ENCODE results near the gene TSPAN16.

TSPAN16 gene, protein sequence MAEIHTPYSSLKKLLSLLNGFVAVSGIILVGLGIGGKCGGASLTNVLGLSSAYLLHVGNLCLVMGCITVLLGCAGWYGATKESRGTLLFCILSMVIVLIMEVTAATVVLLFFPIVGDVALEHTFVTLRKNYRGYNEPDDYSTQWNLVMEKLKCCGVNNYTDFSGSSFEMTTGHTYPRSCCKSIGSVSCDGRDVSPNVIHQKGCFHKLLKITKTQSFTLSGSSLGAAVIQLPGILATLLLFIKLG

GRCh38 chr19:11295665-11296245 is at the start of gene TSPAN16:
TSS of gene TSPAN16 (plus strand) at chr19:11296160. CDS start at chr19:11296298, 138 bp downstream.
- DNase-seq (ENCODE audit: low read depth): no peak

DNA sequence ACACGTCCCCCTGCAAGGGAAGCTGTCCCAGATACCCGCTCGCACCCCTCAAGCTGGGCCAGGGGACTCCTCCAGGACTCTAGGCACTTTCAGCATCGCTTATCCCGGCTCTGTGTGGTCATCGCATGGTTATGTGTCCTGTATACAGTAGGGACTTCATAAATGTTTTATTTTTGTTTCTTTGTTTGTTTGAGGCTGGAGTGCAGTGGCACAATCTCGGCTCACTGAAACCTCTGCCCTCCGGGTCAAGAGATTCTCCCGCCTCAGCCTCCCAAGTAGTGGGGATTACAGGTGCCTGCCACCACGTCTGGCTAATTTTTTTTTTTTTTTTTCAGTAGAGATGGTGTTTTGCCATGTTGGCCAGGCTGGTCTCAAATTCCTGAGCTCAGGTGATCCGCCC is 49.0 kb upstream of the TSPAN16 start:
- DNase-seq (ENCODE audit: low read depth): no peak

- no peak for DNase-seq (ENCODE audit: low read depth)
These were observed 48.6 kb upstream of the TSPAN16 start for GRCh38 chr19:11247391-11247790.

GRCh38 chr19:11247934-11248333 is 48.0 kb upstream of the TSPAN16 start:
- no peak for DNase-seq (ENCODE audit: low read depth)

DNA sequence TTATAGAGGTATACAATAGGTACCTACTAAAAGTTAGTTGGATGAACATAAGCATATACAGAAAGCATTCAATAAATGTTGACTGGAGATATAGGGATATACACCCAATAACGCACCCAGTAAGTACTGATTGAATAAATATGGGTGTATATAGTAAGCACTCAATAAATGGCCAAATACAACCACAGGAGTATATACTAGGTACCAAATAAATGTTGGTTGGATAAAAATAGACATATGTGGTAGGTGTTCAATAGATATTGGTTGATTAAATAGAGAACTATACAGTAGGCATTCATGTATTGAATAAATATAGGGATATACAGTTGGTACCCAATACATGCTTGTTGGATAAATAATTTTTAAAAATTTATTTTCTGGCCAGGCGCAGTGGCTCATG is 47.1 kb upstream of the TSPAN16 start:
- no peak for DNase-seq (ENCODE audit: low read depth)

DNA sequence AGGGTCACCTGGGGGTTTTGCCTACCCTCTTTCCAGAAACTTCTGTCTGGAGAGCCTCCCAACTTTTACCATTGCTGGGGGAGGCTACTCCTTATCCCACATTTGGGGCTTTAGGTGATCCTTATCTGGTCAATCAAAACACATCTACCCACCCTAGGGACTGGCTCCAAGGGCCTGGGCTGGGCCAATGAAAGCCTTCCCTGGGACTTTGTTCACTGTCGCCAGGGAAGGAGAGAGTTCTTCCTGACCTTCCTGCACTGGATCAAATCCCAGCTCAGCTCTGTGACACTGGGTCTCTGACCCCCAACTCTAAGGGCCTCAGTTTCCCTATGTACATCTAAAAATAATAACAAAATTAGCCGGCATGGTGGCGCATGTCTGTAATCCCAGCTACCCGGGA is 44.7 kb upstream of the TSPAN16 start:
- no peak for DNase-seq (ENCODE audit: low read depth)

DNA sequence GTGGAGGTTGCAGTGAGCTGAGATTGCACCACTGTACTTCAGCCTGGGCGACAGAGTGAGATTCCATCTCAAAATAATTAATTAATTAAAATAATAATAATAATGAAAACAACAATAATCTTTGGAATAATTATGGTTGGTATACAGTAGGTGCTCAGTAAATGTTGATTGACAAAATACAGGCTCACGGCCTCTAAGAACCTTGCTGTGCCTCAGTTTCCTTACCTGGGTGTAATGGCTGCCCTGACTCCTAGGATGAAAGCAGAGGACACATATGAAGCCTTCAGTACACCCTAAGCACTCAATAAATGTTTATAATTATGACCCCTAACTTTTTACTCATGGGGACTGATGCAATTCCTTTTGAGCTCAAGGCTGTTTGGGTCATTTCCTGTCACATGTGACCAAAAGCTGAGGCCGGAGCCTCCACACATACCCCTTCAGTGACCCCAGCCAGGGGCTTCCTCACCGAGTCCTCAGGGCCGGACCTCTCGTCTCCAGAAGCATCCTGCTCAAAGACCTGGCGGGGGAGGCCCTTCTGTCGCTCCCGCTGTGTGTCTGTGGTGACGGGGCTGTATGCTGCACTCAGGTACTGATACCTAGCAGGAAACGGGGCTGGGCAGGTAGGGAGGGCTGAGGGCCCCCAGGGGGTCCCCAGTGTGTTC is 44.2 kb upstream of the TSPAN16 start:
- no peak for DNase-seq (ENCODE audit: low read depth)

DNA sequence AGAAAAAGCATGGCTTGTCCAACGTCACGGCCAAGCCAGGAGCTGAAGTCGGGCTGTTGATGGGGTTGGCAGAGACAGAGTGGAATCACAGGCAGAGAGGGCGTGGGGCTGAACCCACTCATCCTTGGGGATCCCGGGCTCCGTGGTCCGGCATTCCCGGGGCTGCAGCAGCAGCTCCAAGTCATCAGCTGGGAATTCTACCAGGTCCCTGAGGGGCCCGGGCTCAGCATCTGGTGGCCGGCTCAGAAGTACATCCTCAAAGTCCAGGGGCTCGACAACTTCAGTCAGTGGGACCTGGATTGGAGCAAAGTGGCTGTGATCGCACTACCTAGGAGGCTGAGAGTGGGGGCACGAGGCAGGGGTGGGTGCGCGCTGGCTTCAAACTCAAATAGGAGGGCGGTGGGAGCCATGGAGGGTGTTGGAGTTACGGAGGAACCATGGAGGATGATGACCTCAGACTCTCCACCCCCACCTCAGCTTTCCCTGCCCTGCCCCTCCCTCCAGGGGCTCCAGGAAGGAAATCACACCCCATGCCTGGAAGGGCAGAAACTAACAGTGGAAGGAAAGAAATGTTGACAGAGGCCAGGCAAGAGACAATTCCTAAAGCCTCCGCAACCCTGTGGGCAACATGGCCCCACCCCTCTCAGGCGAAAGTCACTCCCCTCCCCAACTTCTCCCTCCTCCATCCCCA is 43.1 kb upstream of the TSPAN16 start:
- DNase-seq (ENCODE audit: low read depth): no peak

DNA sequence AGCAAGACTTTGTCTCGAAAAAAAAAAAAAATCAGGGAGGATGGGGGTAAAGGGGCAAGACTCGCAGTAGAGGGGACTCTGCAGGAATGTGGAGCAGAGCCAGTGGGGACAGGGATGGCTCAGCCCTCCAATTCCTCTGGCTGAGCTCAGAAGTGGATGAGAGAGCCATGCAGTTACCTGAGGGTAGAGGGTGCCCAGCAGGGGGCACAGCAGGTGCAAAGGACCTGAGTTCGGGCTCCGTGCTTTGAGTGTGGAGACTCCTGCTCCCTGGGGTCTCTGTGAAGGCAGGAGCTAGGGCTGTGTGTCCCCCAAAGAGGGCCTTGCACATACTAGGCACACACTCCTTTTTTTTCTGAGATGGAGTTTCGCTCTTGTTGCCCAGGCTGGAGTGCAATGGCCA is 41.3 kb upstream of the TSPAN16 start:
- no peak for DNase-seq (ENCODE audit: low read depth)

GRCh38 chr19:11256189-11256588 is 39.8 kb upstream of the TSPAN16 start:
- no peak for DNase-seq (ENCODE audit: low read depth)

GRCh38 chr19:11257846-11258380 is 38.0 kb upstream of the TSPAN16 start:
- no peak for DNase-seq (ENCODE audit: low read depth)

GRCh38 chr19:11260996-11261395 is 35.0 kb upstream of the TSPAN16 start:
- DNase-seq (ENCODE audit: low read depth): no peak

DNA sequence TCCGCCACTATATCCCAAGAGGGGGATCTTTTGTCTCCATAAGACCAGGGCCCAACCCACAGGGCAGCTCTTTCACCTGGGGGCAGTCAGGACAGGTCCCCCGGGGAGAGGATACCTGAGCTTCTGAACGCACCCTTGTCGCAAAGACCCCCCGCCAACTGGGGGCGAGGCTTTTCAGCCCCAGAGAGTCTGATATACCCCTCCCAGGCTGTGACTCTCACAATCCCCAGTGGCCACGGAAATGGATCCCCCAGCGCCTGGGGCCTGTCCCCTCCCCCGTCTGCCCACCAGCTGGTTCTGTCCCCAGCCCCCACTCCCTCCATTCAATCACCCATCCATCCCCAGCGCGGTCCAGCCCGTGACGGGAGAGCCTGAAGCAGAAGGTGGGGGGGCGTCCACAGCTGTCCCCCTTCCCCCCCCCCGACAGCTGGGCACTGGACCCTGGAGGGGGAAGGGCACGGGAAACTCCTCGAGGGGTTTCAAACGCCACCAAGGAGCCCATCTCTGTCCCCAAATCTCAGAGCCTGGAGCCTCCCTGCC is 34.5 kb upstream of the TSPAN16 start:
- no peak for DNase-seq (ENCODE audit: low read depth)

GRCh38 chr19:11261971-11262839 is 33.8 kb upstream of the TSPAN16 start, which contains the start of gene DOCK6:
TSS of gene DOCK6 (minus strand) at chr19:11262524. CDS start at chr19:11262440, 84 bp downstream.
- peak; percentile 15 for DNase-seq (ENCODE audit: low read depth)

DNA sequence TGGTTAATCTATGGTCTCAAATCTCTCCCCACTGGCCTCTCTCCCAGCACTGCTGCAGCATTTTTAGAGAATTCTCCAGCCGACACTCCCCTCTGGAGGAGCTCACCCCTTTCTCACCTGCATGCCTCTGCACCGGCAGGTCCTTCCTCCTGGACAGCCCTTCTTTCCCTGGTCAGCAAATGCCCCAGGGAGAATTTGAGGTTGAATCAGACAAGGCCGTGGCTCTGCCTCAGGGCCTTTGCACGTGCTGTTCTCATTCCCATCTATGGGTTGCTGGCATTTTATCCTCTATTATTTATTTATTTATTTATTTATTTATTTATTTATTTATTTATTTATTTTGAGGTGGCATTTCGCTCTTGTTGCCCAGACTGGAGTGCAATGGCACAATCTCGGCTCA is 32.2 kb upstream of the TSPAN16 start:
- DNase-seq (ENCODE audit: low read depth): no peak

GRCh38 chr19:11264452-11265176 is 31.3 kb upstream of the TSPAN16 start:
- no peak for DNase-seq (ENCODE audit: low read depth)

DNA sequence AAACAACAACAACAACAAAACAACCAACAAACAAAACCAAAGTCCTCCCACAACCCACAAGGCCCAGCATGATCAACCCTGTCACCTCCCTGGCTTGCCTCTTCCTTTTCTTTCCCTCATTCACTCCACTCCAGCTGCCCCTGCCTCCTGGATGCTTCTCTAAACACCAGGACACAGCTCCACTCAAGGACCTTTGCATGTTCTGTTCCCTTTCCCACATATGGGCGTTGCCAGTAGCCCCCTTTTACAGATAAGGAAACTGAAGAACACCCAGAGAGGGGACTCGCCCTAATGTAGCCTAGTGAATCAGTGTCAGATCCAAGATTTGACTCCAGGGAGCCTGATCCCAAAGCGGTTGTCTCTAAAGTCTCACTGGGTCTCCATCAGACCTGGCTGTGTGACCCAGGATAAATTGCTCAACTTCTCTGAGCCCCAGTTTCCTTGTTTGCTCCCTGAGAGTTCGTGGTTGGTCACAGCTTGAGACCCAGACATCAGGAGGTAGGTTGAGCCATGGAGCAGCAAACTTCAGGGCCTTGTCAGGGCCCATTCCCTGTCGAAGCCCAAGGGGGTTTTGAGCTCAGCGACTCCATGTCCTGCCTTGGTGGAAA is 30.7 kb upstream of the TSPAN16 start:
- no peak for DNase-seq (ENCODE audit: low read depth)

DNA sequence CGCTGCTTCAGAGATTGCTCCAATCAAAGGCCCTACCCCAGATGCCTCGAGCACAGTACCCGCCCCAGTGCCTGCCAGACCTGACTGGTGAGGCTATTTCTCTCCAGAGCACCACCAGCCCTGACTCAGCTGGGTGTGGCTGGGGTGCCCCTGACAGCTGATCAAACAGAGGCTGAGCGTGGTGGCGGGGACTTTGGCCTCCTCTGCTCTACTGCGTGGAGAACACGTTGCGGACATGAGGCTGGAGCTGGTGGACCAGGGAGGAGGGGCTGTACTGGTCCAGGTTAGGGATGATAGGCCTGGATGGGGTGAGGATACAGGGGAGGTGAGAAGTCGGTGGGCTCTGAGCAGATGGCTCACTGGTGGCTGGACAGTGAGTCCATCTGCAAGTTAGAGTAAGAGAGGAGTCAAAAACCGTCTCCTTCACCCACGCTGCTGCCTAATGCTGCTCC is 30.1 kb upstream of the TSPAN16 start:
- no peak for DNase-seq (ENCODE audit: low read depth)

DNA sequence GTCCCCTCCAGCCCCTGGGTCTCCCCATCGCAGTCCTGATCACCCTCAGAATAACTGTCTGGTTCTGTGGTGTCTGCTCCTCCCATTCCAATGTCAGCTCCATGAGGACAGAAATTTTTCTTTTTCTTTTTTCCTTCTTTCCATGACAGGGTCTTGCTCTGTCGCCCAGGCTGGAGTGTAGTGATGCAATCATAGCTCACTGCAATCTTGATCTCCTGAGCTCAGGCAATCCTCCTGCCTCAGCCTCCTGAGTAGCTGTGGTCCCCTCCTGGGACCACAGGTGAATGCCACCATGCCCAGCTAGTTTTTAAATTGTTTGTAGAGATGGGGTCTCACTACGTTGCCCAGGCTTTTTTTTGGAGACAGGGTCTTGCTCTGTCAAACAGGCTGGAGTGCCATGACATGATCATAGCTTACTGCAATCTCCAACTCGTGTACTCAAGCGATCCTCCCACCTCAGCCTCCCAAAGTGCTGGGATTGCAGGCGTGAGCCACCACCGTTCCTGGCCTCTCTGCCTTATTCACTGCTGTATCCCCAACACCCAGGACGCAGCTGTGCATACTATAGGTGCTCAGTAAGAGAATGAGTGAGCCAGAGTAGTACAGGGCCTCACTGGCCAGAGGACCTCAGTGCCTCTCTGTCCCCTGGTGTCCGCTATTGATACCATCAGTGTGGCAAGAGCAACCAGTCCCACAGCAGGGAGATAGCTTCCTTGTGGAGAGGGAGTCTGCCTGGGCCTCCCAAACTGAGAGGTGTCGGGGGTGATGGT is 28.5 kb upstream of the TSPAN16 start:
- no peak for DNase-seq (ENCODE audit: low read depth)

Measured in stimulated activated CD8-positive, alpha-beta memory T cell treated with anti-CD3 and anti-CD28 coated beads, Interleukin-4, amount 100 ng/mL, for 24 hours (primary cell).